SK-N-SH (cell line): ENCODE results near the gene ZNF683. TPM values are rescaled to one million over a fixed set of nuclear protein-coding genes. Genes with fewer than 3 reads are reported as not detected.

Experiments used
- CTCF ChIA-PET: fragments of 300-600, 350-600 bp; formaldehyde crosslinking; extraction: SDS; loops from one replicate; lab custom pipeline; 2021; lab: Yijun Ruan, JAX
- POLR2A ChIA-PET: fragments of 350-600 bp; sonication (Branson Sonifier 250); formaldehyde crosslinking; extraction: SDS; loops from one replicate; lab custom pipeline; 2020; ENCODE audit warnings: antibody characterized with exemption, inconsistent platforms; lab: Yijun Ruan, JAX
- DNase-seq: peaks from one replicate; pipeline ENCODE4 v3.0.0; 2012
- H2AFZ ChIP-seq: fragments of 200-600 bp; sonication (generic); 2 replicates; pipeline ENCODE4 v1.8.1; 2016; ENCODE audit warnings: antibody characterized with exemption, mild to moderate bottlenecking, low read depth
- H3F3A ChIP-seq: fragments of 200-600 bp; sonication (generic); replicated peaks from 2 replicates; pipeline ENCODE3; 2016; ENCODE audit warnings: antibody characterized with exemption, mild to moderate bottlenecking; ENCODE audit not compliant: insufficient read depth
- H3K27ac ChIP-seq, 2 experiments: fragments of 200-500 bp in 1 of 2; fragments of 200-600 bp in 1 of 2; sonication (Bioruptor generic) in 1 of 2; sonication (generic), shearing (Covaris generic) in 1 of 2; 2 replicates each; pipeline versions ENCODE4 v1.5.1 to v1.6.1; 2014 to 2016; ENCODE audit warnings: low read depth in 2 of 2, inconsistent platforms in 1 of 2, low read length in 1 of 2, mild to moderate bottlenecking in 1 of 2, mixed read lengths in 1 of 2
- H3K27me3 ChIP-seq: fragments of 200-600 bp; sonication (generic), shearing (Covaris generic); 2 replicates; pipeline ENCODE4 v1.6.1; 2016; ENCODE audit warnings: mixed run types; ENCODE audit not compliant: insufficient read depth
- H3K36me3 ChIP-seq, 2 experiments: fragments of 200-500 bp in 1 of 2; fragments of 200-600 bp in 1 of 2; sonication (Bioruptor generic) in 1 of 2; sonication (generic) in 1 of 2; replicated peaks in 1 of 2; 2 replicates each; pipeline versions ENCODE3 to v1.5.1; 2014 to 2016; ENCODE audit warnings: low read length in 1 of 2, mild to moderate bottlenecking in 1 of 2; ENCODE audit not compliant: insufficient read depth in 2 of 2, control insufficient read depth in 1 of 2
- H3K4me1 ChIP-seq, 2 experiments: fragments of 200-500 bp in 1 of 2; fragments of 200-600 bp in 1 of 2; sonication (Bioruptor generic) in 1 of 2; sonication (generic), shearing (Covaris generic) in 1 of 2; 2 replicates each; pipeline versions ENCODE4 v1.5.1 to v1.6.1; 2014 to 2016; ENCODE audit warnings: low read depth in 1 of 2, low read length in 1 of 2, mixed run types in 1 of 2; ENCODE audit not compliant: insufficient read depth in 2 of 2, control insufficient read depth in 1 of 2
- H3K4me2 ChIP-seq: fragments of 200-600 bp; sonication (generic), shearing (Covaris generic); 2 replicates; pipeline ENCODE4 v1.6.1; 2017; ENCODE audit warnings: mixed run types
- H3K4me3 ChIP-seq, 2 experiments: fragments of 200-500 bp in 1 of 2; fragments of 200-600 bp in 1 of 2; sonication (Bioruptor generic) in 1 of 2; sonication (generic), shearing (Covaris generic) in 1 of 2; 2 replicates each; pipeline versions ENCODE4 v1.5.1 to v1.8.1; 2014 to 2016; ENCODE audit warnings: low read depth in 2 of 2, inconsistent platforms in 1 of 2, low read length in 1 of 2, mild to moderate bottlenecking in 1 of 2, mixed read lengths in 1 of 2, moderate library complexity in 1 of 2
- H3K79me2 ChIP-seq: fragments of 200-600 bp; sonication (generic); 2 replicates; pipeline ENCODE4 v1.8.1; 2017; ENCODE audit warnings: mild to moderate bottlenecking; ENCODE audit not compliant: insufficient read depth
- H3K9ac ChIP-seq: fragments of 200-600 bp; sonication (generic); 2 replicates; pipeline ENCODE4 v1.6.1; 2017; ENCODE audit warnings: mixed run types
- H3K9me2 ChIP-seq: fragments of 200-600 bp; sonication (generic); 2 replicates; pipeline ENCODE4 v1.6.1; 2017; ENCODE audit warnings: mixed run types
- H3K9me3 ChIP-seq: fragments of 200-600 bp; sonication (generic); 2 replicates; pipeline ENCODE4 v1.6.1; 2017; ENCODE audit warnings: mixed run types, mild to moderate bottlenecking, moderate library complexity
- H4K20me1 ChIP-seq: fragments of 200-600 bp; sonication (generic); 2 replicates; pipeline ENCODE4 v1.6.1; 2017; ENCODE audit warnings: mild to moderate bottlenecking, mixed run types; ENCODE audit not compliant: insufficient read depth
- CHD2 ChIP-seq: fragments of 150-350 bp; IDR thresholded peaks from 2 replicates; pipeline ENCODE4 v1.6.1; 2018; ENCODE audit warnings: low read length; ENCODE audit not compliant: partially characterized antibody
- IRF3 ChIP-seq: fragments of 150-350 bp; IDR thresholded peaks from 2 replicates; pipeline ENCODE4 v1.6.1; 2016; ENCODE audit warnings: mild to moderate bottlenecking, low read depth, low read length
- JUND ChIP-seq: IDR thresholded peaks from 2 replicates; pipeline ENCODE4 v1.4.0; 2012
- NRF1 ChIP-seq: IDR thresholded peaks from 2 replicates; pipeline ENCODE4 v1.6.1; 2012; ENCODE audit warnings: low read depth, mild to moderate bottlenecking, low read length
- RCOR1 ChIP-seq: fragments of 150-350 bp; IDR thresholded peaks from 2 replicates; pipeline ENCODE4 v1.6.1; 2017; ENCODE audit warnings: antibody characterized with exemption, low read length
- TAF1 ChIP-seq: IDR thresholded peaks from 2 replicates; pipeline ENCODE4 v1.6.1; 2012; ENCODE audit warnings: low read depth, mild to moderate bottlenecking, low read length, moderate library complexity, borderline replicate concordance
- USF2 ChIP-seq: fragments of 150-350 bp; IDR thresholded peaks from 2 replicates; pipeline ENCODE4 v1.6.1; 2017; ENCODE audit warnings: antibody characterized with exemption, low read length, low read depth, borderline replicate concordance
- WGBS: methylation state at CpG from one replicate; pipeline ENCODE4 v1.1.6; 2017; ENCODE audit warnings: low lambda C conversion rate; 5-methylcytosine and 5-hydroxymethylcytosine counted together
- polyA plus RNA-seq, 3 experiments: library from polyadenylated mRNA; depleted of rRNA; stranded (reverse); fragments of >200 nt; gene quantifications; 2 replicates each; pipeline ENCODE4 v1.2.3, GENCODE V29; 2012
- TF ChIP-seq, protein P1 (sequence below): IDR thresholded peaks from 2 replicates; pipeline ENCODE4 v1.4.0; 2012; ENCODE audit warnings: low read depth, borderline replicate concordance
- TF ChIP-seq, protein P2 (sequence below): fragments of 200-600 bp; sonication (generic); IDR thresholded peaks from 2 replicates; pipeline ENCODE4 v1.6.1; 2017; ENCODE audit warnings: antibody characterized with exemption, mild to moderate bottlenecking, moderate library complexity

ZNF683 gene
- polyA plus RNA-seq, 1 of the 3 experiments (the other 2 are of a cell fraction) = not detected

DNA sequence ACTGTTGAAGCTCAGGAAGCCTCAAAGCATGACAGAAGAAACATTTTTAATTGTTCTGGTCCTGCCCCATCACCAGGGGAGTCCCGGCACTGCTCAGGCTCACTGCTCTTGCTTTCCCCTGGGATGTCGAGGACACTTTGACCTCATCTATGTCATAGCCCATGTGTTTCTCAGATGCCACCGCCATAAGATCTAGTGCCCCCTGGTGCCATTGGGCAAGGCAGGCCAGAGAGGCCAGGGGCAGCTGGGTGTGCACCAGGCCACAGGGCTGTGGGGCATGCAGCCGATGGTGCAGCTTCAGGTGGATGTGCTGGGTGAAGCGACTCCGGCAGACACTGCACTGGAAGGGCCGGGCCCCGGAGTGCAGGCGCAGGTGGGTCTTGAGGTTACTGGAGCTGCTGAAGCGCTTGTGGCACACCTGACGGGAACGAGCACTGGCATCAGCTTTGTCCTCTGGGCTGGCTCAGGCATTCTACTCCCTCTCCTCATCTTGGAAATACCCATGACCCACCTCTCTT lies 10.9 kb downstream of the ZNF683 start:
- Histone ChIP-seq H3K9ac (no peak overlapping the region), H3K4me1 (peaks cover 0 to 9% of the 10 kb centered on the region in 2 experiments; a peak in 2 of 4 replicates), H3K27ac (no peak overlapping the region), H3F3A (no peaks in the 10 kb centered on the region), H2AFZ (no peak overlapping the region), H3K27me3 (peaks cover 25% of the 10 kb centered on the region; the same call in 1 of the 2 replicates), H3K79me2 (no peaks in the 10 kb centered on the region), H3K9me2 (no peaks in the 10 kb centered on the region), H3K4me2 (no peak overlapping the region), H3K4me3 (no peak overlapping the region), H3K9me3 (no peaks in the 10 kb centered on the region), H4K20me1 (no peaks in the 10 kb centered on the region), H3K36me3 (no peaks in the 10 kb centered on the region)
- ChIA-PET POLR2A (no interaction called here), CTCF (interaction anchor here (0.6 to 6.7 kb wide), 16 partner anchors 10 to 127 kb away, joined by 3 to 99 read pairs (median 6); partner anchors contain the start of genes CEP85, CRYBG2 and SH3BGRL3)
- TF ChIP-seq, protein P1, sequence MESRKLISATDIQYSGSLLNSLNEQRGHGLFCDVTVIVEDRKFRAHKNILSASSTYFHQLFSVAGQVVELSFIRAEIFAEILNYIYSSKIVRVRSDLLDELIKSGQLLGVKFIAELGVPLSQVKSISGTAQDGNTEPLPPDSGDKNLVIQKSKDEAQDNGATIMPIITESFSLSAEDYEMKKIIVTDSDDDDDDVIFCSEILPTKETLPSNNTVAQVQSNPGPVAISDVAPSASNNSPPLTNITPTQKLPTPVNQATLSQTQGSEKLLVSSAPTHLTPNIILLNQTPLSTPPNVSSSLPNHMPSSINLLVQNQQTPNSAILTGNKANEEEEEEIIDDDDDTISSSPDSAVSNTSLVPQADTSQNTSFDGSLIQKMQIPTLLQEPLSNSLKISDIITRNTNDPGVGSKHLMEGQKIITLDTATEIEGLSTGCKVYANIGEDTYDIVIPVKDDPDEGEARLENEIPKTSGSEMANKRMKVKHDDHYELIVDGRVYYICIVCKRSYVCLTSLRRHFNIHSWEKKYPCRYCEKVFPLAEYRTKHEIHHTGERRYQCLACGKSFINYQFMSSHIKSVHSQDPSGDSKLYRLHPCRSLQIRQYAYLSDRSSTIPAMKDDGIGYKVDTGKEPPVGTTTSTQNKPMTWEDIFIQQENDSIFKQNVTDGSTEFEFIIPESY = no peak
- TF ChIP-seq TAF1 (no peak), NRF1 (no peak), CHD2 (no peak), IRF3 (no peak), JUND (no peak), USF2 (no peak), RCOR1 (no peak)
- TF ChIP-seq, protein P2, sequence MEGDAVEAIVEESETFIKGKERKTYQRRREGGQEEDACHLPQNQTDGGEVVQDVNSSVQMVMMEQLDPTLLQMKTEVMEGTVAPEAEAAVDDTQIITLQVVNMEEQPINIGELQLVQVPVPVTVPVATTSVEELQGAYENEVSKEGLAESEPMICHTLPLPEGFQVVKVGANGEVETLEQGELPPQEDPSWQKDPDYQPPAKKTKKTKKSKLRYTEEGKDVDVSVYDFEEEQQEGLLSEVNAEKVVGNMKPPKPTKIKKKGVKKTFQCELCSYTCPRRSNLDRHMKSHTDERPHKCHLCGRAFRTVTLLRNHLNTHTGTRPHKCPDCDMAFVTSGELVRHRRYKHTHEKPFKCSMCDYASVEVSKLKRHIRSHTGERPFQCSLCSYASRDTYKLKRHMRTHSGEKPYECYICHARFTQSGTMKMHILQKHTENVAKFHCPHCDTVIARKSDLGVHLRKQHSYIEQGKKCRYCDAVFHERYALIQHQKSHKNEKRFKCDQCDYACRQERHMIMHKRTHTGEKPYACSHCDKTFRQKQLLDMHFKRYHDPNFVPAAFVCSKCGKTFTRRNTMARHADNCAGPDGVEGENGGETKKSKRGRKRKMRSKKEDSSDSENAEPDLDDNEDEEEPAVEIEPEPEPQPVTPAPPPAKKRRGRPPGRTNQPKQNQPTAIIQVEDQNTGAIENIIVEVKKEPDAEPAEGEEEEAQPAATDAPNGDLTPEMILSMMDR = no peak
- WGBS = 95% methylated on average over 8 of the region's 12 CpGs
- peak; percentile 49 for DNase-seq
